Mucosa of rectum (tissue), 2 donors: ENCODE data around the gene PHAF1.

Source experiments
- H3K27ac ChIP-seq, 2 donors: one replicate each; pipeline ENCODE4 v1.7.0; 2013; ENCODE audit warnings: inconsistent platforms in 2 of 2, low read depth in 2 of 2, low read length in 2 of 2
- H3K27me3 ChIP-seq, 2 donors: one replicate each; pipeline ENCODE4 v1.7.0; 2013; ENCODE audit warnings: low read length in 2 of 2; ENCODE audit not compliant: control insufficient read depth in 2 of 2, insufficient read depth in 2 of 2
- H3K36me3 ChIP-seq, 2 donors: one replicate each; pipeline ENCODE4 v1.7.0; 2013; ENCODE audit warnings: low read length in 2 of 2; ENCODE audit not compliant: control insufficient read depth in 2 of 2, insufficient read depth in 2 of 2
- H3K4me1 ChIP-seq, 2 donors: one replicate each; pipeline ENCODE4 v1.7.0; 2013; ENCODE audit warnings: low read length in 2 of 2, mild to moderate bottlenecking in 1 of 2; ENCODE audit not compliant: control insufficient read depth in 2 of 2, insufficient read depth in 2 of 2
- H3K4me3 ChIP-seq, 2 donors: one replicate each; pipeline ENCODE4 v1.7.0; 2013; ENCODE audit warnings: low read length in 2 of 2
- H3K9ac ChIP-seq, 2 donors: one replicate each; pipeline ENCODE4 v1.7.0; 2013; ENCODE audit warnings: low read length in 2 of 2, low read depth in 1 of 2, mild to moderate bottlenecking in 1 of 2
- H3K9me3 ChIP-seq, 2 donors: one replicate each; pipeline ENCODE4 v1.7.0; 2013; ENCODE audit warnings: low read length in 2 of 2; ENCODE audit not compliant: control insufficient read depth in 2 of 2
- donor health status: healthy.
- donor health status: Normal muscosa, but diverticular disease.

PHAF1 gene

DNA sequence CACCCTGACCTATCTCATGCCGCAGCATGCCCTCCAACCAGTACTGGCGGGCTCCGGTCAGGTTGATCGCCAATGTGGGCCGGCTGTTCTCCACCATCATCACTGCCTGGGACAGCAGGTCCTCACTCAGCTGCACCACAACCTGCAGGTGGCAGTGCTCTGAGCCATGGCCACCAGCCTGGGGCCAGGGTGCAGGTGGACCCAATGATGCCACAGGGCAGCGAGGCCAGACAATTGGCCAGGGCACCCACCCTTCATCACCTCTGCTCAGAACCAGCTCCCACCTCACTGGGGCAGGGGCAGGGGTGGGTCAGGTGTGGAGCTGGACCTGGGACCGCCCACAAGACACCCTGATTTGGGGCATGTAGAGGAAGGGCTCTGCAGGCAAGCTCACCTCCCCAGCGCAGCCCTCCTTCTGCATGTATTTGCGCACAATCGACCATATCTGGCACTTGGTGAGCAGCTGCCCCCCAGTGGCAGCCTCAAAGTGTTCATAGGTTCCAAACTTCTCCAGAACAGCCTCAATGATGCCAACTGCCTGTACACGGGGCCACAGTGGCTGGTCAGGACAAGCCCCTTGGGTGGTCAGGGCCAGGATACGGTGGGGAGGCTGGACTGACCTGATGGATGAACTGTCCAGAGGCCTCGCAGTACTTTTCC is 69.8 kb downstream of the PHAF1 start:
- Histone ChIP-seq H3K4me3 (no peak overlapping the region), H3K9ac (no peak overlapping the region), H3K27me3 (no peaks in the 10 kb centered on the region), H3K4me1 (peaks cover 23 to 24% of the 10 kb centered on the region in 2 donors), H3K36me3 (no peaks in the 10 kb centered on the region), H3K9me3 (no peaks in the 10 kb centered on the region), H3K27ac (no peak overlapping the region)

DNA sequence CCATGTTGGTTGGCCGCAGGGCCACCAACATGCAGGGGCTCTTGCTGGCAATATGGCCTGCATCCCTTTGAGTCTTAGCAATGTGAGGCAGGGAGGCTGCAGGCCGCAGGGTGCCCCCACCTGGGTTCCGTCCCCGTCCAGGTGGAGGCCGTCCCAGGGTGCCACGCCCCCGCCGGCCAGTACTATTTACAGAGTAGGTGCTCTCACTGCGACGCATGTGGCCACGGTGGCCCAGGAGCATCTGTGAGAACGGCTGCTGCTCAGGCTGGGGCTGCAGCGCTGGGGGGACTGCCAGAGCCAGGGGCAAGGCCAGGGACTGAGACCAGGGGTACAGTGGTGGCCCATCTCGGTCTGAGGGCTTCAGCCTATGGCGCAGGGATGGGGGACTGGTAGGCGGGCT is 70.4 kb downstream of the PHAF1 start:
- H3K4me3 ChIP-seq = no peak overlapping the region
- peaks cover 26 to 27% of the 10 kb centered on the region in 2 donors for H3K4me1 ChIP-seq
- H3K36me3 ChIP-seq = no peaks in the 10 kb centered on the region
- H3K27me3 ChIP-seq = no peaks in the 10 kb centered on the region
- H3K9ac ChIP-seq = no peak overlapping the region
- H3K27ac ChIP-seq = no peak overlapping the region
- no peaks in the 10 kb centered on the region for H3K9me3 ChIP-seq

DNA sequence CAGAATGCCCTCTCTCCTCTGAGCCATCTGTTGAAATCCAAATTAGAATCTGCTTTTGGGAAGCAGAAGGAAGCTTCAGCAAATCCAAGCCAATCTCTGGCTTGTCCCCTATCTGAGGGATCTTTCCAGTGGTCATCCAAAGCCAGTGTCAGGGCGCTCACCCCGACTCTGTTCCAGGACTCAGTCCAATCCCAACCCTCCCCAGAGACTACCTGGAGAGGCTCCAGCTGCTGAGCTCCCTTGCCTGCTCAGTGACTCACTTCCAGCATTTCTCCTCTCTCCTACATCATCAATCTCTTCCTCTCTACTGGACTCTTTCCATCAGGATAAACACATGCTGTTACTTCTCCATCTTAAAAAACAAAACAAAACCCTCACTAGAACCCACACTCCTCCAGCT is 71.6 kb downstream of the PHAF1 start:
- Histone ChIP-seq H3K27ac (peak overlapping the region in 1 of 2 donors; percentile 23), H3K27me3 (peaks cover 0 to 2% of the 10 kb centered on the region in 2 donors), H3K9ac (peak overlapping the region in 1 of 2 donors; percentile 24), H3K9me3 (no peaks in the 10 kb centered on the region), H3K36me3 (no peaks in the 10 kb centered on the region), H3K4me1 (peaks cover 31 to 34% of the 10 kb centered on the region in 2 donors), H3K4me3 (no peak overlapping the region)

DNA sequence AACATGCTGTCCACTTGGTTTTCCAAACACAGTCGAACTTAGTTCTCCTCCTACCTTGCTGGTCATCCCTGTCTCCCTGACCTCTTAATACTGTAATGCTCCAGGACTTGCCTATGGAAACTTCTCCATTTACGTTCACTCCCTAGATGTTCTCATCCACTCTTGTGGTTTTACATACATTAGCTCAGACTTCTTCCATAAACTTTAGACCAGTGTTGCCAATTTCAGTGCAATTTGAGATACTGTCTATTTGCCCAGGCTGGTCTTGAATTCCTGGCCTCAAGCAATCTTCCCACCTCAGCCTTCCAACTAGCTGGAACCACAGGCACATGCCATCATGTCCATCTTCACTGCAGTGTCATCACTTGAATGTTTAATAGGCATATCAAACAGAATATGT is 72.5 kb downstream of the PHAF1 start:
- Histone ChIP-seq H3K4me3 (no peak overlapping the region), H3K4me1 (peaks cover 31 to 34% of the 10 kb centered on the region in 2 donors), H3K27ac (no peak overlapping the region)

DNA sequence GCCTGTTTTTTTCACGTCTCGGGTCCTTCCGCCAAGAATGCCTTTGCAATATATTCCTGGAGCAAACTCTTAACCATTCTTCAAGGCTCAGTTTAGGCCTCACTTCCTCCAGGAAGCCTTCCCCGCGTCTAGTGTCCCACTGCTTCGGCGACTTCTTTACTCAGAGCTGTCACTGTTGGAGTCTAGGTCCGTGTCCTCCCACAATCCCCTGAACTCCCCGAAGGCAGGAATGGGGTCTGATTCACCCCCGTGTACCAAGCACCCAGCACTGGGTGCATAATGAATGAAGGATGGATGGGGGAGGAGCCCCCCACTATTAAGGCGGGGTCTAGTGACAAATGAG is 73.5 kb downstream of the PHAF1 start:
- Histone ChIP-seq H3K4me1 (peaks cover 28 to 31% of the 10 kb centered on the region in 2 donors), H3K27me3 (peaks cover 0 to 2% of the 10 kb centered on the region in 2 donors), H3K4me3 (peak overlapping the region; percentile 86 to 92), H3K27ac (peak overlapping the region; percentile 97), H3K36me3 (no peaks in the 10 kb centered on the region), H3K9me3 (no peaks in the 10 kb centered on the region), H3K9ac (peak overlapping the region; percentile 85 to 93)

More for the DNA sequence above, 72.5 kb downstream of the PHAF1 start:
- Histone ChIP-seq H3K27me3 (peaks cover 0 to 2% of the 10 kb centered on the region in 2 donors), H3K36me3 (no peaks in the 10 kb centered on the region), H3K9ac (no peak overlapping the region), H3K9me3 (no peaks in the 10 kb centered on the region)

DNA sequence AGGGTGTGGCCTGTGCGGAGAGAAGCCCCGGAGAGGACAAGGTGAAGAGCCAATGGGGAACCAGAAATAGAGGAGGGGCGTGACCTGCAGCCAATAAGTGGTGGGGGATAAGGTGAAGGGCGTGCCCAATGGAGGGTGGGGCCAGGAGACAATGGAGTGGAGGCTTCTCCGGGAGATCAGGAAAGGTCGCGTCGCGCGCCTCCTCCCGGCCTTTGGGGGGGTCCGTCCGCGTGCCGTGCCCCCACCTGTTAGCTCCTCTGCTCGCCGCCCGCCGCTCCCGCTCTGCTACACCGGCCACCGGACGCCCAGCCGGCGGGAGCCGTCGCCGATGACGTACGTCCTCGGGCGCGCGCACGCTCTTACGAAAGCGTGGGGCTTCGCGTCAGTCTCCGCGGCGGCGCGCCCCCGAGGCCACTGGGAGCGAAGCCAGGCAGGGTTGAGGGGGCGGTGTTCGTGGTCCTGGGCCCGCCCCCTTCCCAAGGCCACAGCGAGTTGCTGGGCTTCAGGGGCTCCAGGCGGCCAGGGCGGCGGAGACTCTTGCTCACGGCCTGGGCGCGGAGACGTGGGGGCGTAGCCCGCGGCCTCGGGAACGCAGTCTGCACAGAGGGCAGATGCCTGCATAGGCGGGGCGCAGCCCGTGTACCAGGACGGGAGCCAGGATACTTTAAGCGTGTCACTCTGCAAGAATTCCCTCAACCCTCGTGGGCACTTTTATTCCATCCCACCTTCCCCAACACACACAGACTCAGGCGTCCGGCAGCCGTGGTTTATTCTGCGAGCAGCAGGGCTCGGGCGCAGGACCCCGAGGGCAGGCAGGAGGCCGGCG is 74.1 kb downstream of the PHAF1 start, which contains the start of gene MATCAP1:
MATCAP1 (minus strand) TSS at position 337 of the 826 bp plus-strand sequence. CDS start 3,353 bp downstream, outside the sequence.
- H3K9me3 ChIP-seq = no peaks in the 10 kb centered on the region
- peak within 1 kb of the TSS; percentile 97 for H3K27ac ChIP-seq
- H3K4me3 ChIP-seq = peak within 1 kb of the TSS; percentile 86 to 92
- peaks cover 0 to 2% of the 10 kb centered on the region in 2 donors for H3K27me3 ChIP-seq
- peaks cover 26% of the 10 kb centered on the region in 2 donors for H3K4me1 ChIP-seq
- peak within 1 kb of the TSS; percentile 85 to 93 for H3K9ac ChIP-seq
- H3K36me3 ChIP-seq = no peaks in the 10 kb centered on the region

DNA sequence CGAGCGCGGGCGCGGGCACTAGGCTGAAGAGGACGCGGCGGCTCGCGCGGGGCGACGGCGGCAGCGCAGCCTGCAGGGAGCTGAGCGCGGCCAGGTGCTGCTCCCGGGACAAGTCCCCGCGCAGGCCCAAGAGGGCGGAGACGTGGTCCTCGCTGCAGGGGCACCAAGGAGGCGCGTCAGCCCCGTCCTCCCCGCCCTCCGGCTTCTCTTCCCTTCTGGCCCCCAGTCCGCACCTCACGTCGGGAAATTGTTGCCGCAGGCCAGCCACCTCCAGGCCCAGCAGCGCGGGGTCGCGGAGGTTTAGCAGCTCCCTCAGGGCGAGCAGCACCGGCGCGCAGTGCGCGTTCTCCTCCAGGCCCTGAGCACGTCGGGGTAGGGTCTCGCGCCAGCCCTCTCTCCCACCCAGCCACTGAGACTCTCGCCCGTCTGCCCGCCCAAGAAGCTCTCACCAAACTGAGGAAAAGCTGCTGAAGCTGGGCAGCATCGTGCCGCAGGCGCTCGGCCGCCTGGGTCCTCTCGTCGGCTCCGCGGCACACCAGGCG is 74.8 kb downstream of the PHAF1 start:
- H3K27me3 ChIP-seq = peaks cover 0 to 2% of the 10 kb centered on the region in 2 donors
- H3K9me3 ChIP-seq = no peaks in the 10 kb centered on the region
- peaks cover 24% of the 10 kb centered on the region in 2 donors for H3K4me1 ChIP-seq
- H3K27ac ChIP-seq = peak overlapping the region; percentile 97
- no peaks in the 10 kb centered on the region for H3K36me3 ChIP-seq
- peak overlapping the region; percentile 86 to 92 for H3K4me3 ChIP-seq
- H3K9ac ChIP-seq = peak overlapping the region; percentile 85 to 93

DNA sequence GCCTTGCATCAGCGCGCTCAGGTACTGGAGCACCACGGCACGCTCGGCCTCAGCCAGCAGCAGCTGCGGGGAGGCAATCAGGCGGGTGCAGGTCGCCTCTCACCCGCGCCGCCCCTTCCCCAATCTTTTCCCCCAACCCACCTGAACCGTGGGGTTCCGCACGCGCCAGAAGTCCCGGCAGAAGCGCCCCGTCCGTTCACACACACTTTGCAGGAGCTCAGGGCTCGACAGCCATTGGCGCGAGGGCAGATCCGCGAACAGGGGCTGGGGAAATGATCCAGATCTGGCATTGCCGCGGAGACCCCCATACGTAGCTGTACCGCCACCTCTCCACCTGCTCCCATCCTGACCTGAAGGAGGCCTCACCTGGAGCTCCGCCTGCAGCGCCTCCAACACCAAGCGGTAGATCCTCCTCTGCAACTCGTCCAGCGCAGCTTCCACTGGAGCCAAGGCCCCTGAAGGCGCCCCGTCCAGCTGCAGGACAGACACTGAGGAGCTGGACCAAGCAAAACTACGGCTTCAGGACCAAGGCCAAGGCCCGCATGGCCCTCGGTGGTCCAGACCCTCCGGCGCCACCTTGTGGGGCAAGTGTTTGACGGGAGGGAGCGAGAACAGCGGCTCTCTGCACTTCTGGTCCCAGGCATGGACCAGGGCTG is 75.4 kb downstream of the PHAF1 start:
- Histone ChIP-seq H3K27me3 (peaks cover 0 to 2% of the 10 kb centered on the region in 2 donors), H3K36me3 (no peaks in the 10 kb centered on the region), H3K9ac (peak overlapping the region; percentile 14 to 93), H3K4me1 (peaks cover 24% of the 10 kb centered on the region in 2 donors), H3K9me3 (no peaks in the 10 kb centered on the region), H3K4me3 (peak overlapping the region; percentile 64 to 92), H3K27ac (no peak overlapping the region)

DNA sequence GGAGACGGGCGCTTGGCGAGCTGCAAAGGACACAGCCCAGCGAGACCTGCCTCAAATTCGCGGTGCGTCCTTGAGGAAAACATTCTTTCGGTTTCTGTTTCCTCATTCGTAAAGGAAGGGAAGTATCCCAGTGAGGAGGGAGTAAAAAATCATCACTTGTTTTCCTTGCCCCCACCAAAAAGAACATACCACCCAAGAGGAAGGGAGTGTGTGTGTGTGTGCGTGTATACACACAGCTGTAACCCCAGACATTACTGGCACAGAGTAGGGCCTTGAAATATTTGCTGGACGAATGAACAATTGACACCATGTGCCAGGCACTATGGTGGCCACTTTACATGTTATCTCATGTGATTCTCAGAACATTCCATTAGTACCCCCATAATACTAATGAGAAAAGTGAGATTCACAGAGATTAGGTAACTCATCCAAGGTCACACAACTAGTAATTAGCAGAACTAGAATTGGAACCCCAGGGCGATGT is 76.0 kb downstream of the PHAF1 start:
- peak overlapping the region in 1 of 2 donors; percentile 64 for H3K4me3 ChIP-seq
- peak overlapping the region; percentile 14 for H3K9ac ChIP-seq
- no peaks in the 10 kb centered on the region for H3K36me3 ChIP-seq
- peaks cover 0 to 2% of the 10 kb centered on the region in 2 donors for H3K27me3 ChIP-seq
- peaks cover 26 to 29% of the 10 kb centered on the region in 2 donors for H3K4me1 ChIP-seq
- no peak overlapping the region for H3K27ac ChIP-seq
- no peaks in the 10 kb centered on the region for H3K9me3 ChIP-seq
